ENCODE measurements around the gene IGFBP1. TPM values are rescaled to one million over a fixed set of nuclear protein-coding genes. Genes with fewer than 3 reads are reported as not detected.

Gene IGFBP1
- total RNA-seq, 3 donors from 2014 or later (not counting 1 experiment from before 2014, with no cell fraction given): not detected

DNA sequence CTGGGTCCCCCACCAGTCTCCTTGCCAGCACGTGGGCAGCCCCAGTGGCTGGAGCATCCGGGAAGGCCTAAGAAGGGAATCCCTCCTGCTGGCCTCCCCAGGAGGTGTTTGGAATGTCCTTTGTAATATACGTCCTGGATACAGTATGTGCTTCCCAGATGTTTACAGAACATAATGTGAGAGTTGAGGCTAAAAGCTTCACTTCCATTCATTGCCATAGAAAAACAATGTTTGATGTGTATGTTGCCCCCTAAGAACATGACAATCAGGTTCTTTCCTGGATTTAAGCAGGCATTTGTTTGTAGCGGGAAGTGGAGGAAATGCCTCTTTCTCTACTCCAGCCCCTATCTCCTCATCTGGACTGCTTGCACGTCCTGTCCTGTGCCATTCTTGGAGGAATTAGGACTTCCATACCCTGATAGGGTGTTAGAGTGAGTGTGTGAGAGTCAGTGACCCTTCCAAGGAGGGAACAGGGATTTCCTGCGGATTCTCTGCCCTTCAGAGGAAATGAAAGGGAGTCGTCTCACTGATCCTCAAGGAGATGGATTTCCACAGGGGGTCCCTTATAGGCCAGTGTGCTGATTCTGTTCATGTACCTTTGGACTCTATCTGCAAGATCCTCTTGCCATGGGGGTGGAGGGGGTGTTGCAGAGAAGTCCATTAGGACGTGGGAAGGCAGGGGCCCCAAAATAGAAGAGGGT is 1.2 kb downstream of the IGFBP1 start:
- intact Hi-C loops (cut with micrococcal nuclease): no loop called here
- H3K4me1 ChIP-seq (ENCODE audit: control insufficient read depth, insufficient read depth, low read length): no peaks in the 10 kb centered on the region

GRCh38 chr7:45890125-45890901 is 2.0 kb downstream of the IGFBP1 start:
- WGBS (ENCODE audit: insufficient coverage): 82% methylated on average over 8 of the region's 8 CpGs
- Histone ChIP-seq H3K9me3 (ENCODE audit: control insufficient read depth, insufficient read depth, low read length) (no peaks in the 10 kb centered on the region), H3K4me3 (ENCODE audit: low read length) (no peak overlapping the region), H3K36me3 (ENCODE audit: control insufficient read depth, insufficient read depth, low read length) (no peaks in the 10 kb centered on the region), H3K27me3 (ENCODE audit: control insufficient read depth, insufficient read depth, low read length) (peaks cover 13% of the 10 kb centered on the region), H3K27ac (ENCODE audit: low read length) (no peak overlapping the region), H3K4me1 (ENCODE audit: control insufficient read depth, insufficient read depth, low read length) (no peaks in the 10 kb centered on the region)
- intact Hi-C loops (cut with micrococcal nuclease): no loop called here
- no peak for TF ChIP-seq CTCF (IDR thresholded peaks at IDR 0.05)
- Mint-ChIP-seq H3K4me3 (no peak overlapping the region), H3K9me3 (no peaks in the 10 kb centered on the region), H3K36me3 (no peaks in the 10 kb centered on the region), H3K27me3 (ENCODE audit: low read depth in 2 of 2) (peaks cover 28 to 63% of the 10 kb centered on the region in 2 donors), H3K4me1 (no peaks in the 10 kb centered on the region), H3K27ac (no peak overlapping the region)
- ATAC-seq (no peak), DNase-seq (no peak)

More for the DNA sequence above, 1.2 kb downstream of the IGFBP1 start:
- Histone ChIP-seq H3K9me3 (ENCODE audit: control insufficient read depth, insufficient read depth, low read length) (no peaks in the 10 kb centered on the region), H3K27me3 (ENCODE audit: control insufficient read depth, insufficient read depth, low read length) (peaks cover 13% of the 10 kb centered on the region), H3K27ac (ENCODE audit: low read length) (no peak overlapping the region), H3K36me3 (ENCODE audit: control insufficient read depth, insufficient read depth, low read length) (no peaks in the 10 kb centered on the region), H3K4me3 (ENCODE audit: low read length) (no peak overlapping the region)
- no peak for DNase-seq
- H3K27ac Mint-ChIP-seq: no peak overlapping the region
- no peaks in the 10 kb centered on the region for H3K36me3 Mint-ChIP-seq
- H3K4me1 Mint-ChIP-seq: no peaks in the 10 kb centered on the region
- 63% methylated on average over 6 of the region's 8 CpGs for WGBS (ENCODE audit: insufficient coverage)
- H3K9me3 Mint-ChIP-seq: no peaks in the 10 kb centered on the region
- H3K4me3 Mint-ChIP-seq: no peak overlapping the region
- ATAC-seq: no peak
- TF ChIP-seq CTCF (IDR thresholded peaks at IDR 0.05): no peak
- H3K27me3 Mint-ChIP-seq (ENCODE audit: low read depth in 2 of 2): peaks cover 33 to 65% of the 10 kb centered on the region in 2 donors

DNA sequence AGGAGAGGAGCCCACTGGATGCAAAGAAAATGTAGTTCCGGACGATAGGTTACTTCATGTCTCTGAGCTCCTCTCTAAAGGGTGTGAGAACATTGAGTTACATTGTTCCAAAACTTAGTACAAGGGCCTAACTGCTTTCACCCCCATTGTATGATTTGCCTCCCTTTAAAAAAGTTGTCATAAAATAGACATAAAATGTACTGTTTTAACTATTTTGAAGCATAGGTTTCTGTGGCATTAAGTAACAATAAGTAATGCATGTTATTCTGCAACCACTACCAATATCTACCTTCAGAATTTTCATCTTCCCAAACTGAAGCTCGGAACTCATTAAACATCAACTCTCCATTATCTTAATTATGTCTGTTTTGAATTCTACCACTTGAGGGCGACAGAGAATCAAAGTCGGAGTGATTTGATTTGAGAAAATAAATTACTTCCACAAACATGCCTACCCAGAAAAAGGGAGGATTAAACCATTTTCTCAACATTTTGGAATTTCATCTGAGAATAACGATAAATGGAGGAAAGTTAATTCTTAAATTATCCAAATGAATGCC is 2.7 kb downstream of the IGFBP1 start:
- Mint-ChIP-seq H3K36me3 (no peaks in the 10 kb centered on the region), H3K4me1 (no peaks in the 10 kb centered on the region), H3K4me3 (no peak overlapping the region), H3K9me3 (no peaks in the 10 kb centered on the region), H3K27me3 (ENCODE audit: low read depth in 2 of 2) (peaks cover 28 to 69% of the 10 kb centered on the region in 2 donors), H3K27ac (no peak overlapping the region)
- intact Hi-C loops (cut with micrococcal nuclease): no loop called here
- H3K9me3 ChIP-seq (ENCODE audit: control insufficient read depth, insufficient read depth, low read length): no peaks in the 10 kb centered on the region
- no peak for ATAC-seq
- DNase-seq: peak in 1 of 2 donors; percentile 44
- H3K4me3 ChIP-seq (ENCODE audit: low read length): no peak overlapping the region
- no peaks in the 10 kb centered on the region for H3K36me3 ChIP-seq (ENCODE audit: control insufficient read depth, insufficient read depth, low read length)
- 93% methylated on average over 2 of the region's 6 CpGs for WGBS (ENCODE audit: insufficient coverage)
- no peak overlapping the region for H3K27ac ChIP-seq (ENCODE audit: low read length)
- no peaks in the 10 kb centered on the region for H3K4me1 ChIP-seq (ENCODE audit: control insufficient read depth, insufficient read depth, low read length)
- peak; percentile 41 for TF ChIP-seq CTCF (IDR thresholded peaks at IDR 0.05)
- H3K27me3 ChIP-seq (ENCODE audit: control insufficient read depth, insufficient read depth, low read length): peaks cover 13% of the 10 kb centered on the region

All from natural killer cell (primary cell).